ENCODE results near the gene FBXO10.

GRCh38 chr9:37620396-37620795, 44.2 kb upstream of the FBXO10 start:
- TF ChIP-seq POLR2AphosphoS5 (IDR thresholded peaks at IDR 0.05; ENCODE audit: low read depth, low read length) (no peak), SP1 (IDR thresholded peaks at IDR 0.05; ENCODE audit: low read depth) (no peak), ELF1 (IDR thresholded peaks at IDR 0.05; ENCODE audit: borderline replicate concordance, low read depth) (no peak)
- TF ChIP-seq, protein P1, sequence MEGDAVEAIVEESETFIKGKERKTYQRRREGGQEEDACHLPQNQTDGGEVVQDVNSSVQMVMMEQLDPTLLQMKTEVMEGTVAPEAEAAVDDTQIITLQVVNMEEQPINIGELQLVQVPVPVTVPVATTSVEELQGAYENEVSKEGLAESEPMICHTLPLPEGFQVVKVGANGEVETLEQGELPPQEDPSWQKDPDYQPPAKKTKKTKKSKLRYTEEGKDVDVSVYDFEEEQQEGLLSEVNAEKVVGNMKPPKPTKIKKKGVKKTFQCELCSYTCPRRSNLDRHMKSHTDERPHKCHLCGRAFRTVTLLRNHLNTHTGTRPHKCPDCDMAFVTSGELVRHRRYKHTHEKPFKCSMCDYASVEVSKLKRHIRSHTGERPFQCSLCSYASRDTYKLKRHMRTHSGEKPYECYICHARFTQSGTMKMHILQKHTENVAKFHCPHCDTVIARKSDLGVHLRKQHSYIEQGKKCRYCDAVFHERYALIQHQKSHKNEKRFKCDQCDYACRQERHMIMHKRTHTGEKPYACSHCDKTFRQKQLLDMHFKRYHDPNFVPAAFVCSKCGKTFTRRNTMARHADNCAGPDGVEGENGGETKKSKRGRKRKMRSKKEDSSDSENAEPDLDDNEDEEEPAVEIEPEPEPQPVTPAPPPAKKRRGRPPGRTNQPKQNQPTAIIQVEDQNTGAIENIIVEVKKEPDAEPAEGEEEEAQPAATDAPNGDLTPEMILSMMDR (IDR thresholded peaks at IDR 0.05 in 2 of 3, conservative IDR thresholded peaks at IDR 0.05 in 1 of 3; ENCODE audit: borderline replicate concordance in 1 of 3, insufficient read depth in 1 of 3, low read depth in 2 of 3, low read length in 2 of 3) = no peak
